ENCODE measurements around the gene SP8.

SP8 gene

GRCh38 chr7:20744954-20745446, 41.7 kb downstream of the SP8 start:
- no peak for TF ChIP-seq CTCF (conservative IDR thresholded peaks at IDR 0.05; ENCODE audit: control insufficient read depth, insufficient read depth, low read depth, low read length)
- H3K4me3 ChIP-seq (ENCODE audit: control insufficient read depth, low read depth, low read length), result no peak overlapping the region
- no peak for DNase-seq (ENCODE audit: low read depth)

- DNase-seq (ENCODE audit: low read depth), result no peak
- no peak for TF ChIP-seq CTCF (conservative IDR thresholded peaks at IDR 0.05; ENCODE audit: control insufficient read depth, insufficient read depth, low read depth, low read length)
- no peak overlapping the region for H3K4me3 ChIP-seq (ENCODE audit: control insufficient read depth, low read depth, low read length)
These were observed 43.8 kb downstream of the SP8 start for GRCh38 chr7:20742913-20743312.

- no peak overlapping the region for H3K4me3 ChIP-seq (ENCODE audit: control insufficient read depth, low read depth, low read length)
- no peak for TF ChIP-seq CTCF (conservative IDR thresholded peaks at IDR 0.05; ENCODE audit: control insufficient read depth, insufficient read depth, low read depth, low read length)
- no peak for DNase-seq (ENCODE audit: low read depth)
These were observed 44.9 kb downstream of the SP8 start for GRCh38 chr7:20741801-20742200.

GRCh38 chr7:20738518-20739481, 47.9 kb downstream of the SP8 start:
- H3K4me3 ChIP-seq (ENCODE audit: control insufficient read depth, low read depth, low read length), result no peak overlapping the region
- no peak for TF ChIP-seq CTCF (conservative IDR thresholded peaks at IDR 0.05; ENCODE audit: control insufficient read depth, insufficient read depth, low read depth, low read length)
- no peak for DNase-seq (ENCODE audit: low read depth)

DNA sequence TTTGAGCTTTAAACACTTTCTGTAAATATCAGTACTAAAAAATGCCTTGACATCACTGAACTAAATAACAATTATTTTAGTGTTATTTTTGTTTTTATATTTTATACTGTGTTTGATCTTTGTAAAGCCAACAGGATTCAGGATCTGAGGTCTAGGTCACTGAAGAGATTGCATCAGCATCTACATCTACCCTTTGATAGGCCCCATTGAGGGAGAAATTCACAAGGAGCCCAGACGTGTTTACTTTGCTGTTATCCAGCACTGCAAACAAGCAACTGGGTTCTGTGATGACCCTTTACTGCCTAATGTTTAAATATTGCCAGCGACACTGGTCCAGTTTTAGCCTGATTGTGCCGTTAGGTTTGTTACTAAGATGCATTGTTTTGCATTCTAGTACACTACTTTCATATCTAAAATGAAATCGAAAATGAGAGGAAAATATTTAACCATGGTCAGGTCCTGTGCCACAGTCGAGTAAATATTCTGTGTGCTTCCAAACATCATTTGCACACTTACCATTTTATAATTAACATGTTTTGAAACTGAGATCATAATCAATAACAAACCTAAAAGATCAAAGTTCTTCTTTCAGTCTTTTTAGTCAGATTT, 48.7 kb downstream of the SP8 start:
- TF ChIP-seq CTCF (conservative IDR thresholded peaks at IDR 0.05; ENCODE audit: control insufficient read depth, insufficient read depth, low read depth, low read length), result no peak
- no peak overlapping the region for H3K4me3 ChIP-seq (ENCODE audit: control insufficient read depth, low read depth, low read length)
- no peak for DNase-seq (ENCODE audit: low read depth)

GRCh38 chr7:20735346-20736065, 51.2 kb downstream of the SP8 start:
- DNase-seq (ENCODE audit: low read depth), result no peak
- H3K4me3 ChIP-seq (ENCODE audit: control insufficient read depth, low read depth, low read length), result no peak overlapping the region
- TF ChIP-seq CTCF (conservative IDR thresholded peaks at IDR 0.05; ENCODE audit: control insufficient read depth, insufficient read depth, low read depth, low read length), result no peak

Data from fibroblast of mammary gland (primary cell).